ENCODE data around the gene SYCP3.

SYCP3 gene

GRCh38 chr12:101780599-101780998 is 41.3 kb upstream of the SYCP3 start:
- TF ChIP-seq, protein P1, sequence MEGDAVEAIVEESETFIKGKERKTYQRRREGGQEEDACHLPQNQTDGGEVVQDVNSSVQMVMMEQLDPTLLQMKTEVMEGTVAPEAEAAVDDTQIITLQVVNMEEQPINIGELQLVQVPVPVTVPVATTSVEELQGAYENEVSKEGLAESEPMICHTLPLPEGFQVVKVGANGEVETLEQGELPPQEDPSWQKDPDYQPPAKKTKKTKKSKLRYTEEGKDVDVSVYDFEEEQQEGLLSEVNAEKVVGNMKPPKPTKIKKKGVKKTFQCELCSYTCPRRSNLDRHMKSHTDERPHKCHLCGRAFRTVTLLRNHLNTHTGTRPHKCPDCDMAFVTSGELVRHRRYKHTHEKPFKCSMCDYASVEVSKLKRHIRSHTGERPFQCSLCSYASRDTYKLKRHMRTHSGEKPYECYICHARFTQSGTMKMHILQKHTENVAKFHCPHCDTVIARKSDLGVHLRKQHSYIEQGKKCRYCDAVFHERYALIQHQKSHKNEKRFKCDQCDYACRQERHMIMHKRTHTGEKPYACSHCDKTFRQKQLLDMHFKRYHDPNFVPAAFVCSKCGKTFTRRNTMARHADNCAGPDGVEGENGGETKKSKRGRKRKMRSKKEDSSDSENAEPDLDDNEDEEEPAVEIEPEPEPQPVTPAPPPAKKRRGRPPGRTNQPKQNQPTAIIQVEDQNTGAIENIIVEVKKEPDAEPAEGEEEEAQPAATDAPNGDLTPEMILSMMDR (IDR thresholded peaks at IDR 0.05; ENCODE audit: low read depth, low read length, missing control alignments), result no peak
- no peak overlapping the region for H3K4me3 ChIP-seq (ENCODE audit: low read depth, low read length)
- DNase-seq (ENCODE audit: low read depth), result no peak

DNA sequence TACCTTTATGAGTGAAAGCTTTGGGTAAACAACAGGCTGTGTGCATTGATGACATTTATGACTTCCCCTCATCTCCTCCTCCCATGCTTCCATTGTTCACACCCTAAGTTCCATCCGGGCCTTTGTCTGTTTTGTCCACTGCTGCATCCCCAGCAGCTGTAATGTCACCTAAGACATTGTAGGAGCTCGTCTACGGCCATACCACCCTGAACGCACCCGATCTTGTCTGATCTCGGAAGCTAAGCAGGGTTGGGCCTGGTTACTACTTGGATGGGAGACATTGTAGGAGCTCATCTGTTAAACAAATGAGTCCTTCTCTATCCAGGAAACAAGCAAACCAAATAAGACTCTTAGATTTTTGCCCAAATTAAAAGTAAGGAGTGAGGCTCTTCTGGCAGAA is 40.4 kb upstream of the SYCP3 start:
- no peak overlapping the region for H3K4me3 ChIP-seq (ENCODE audit: low read depth, low read length)
- no peak for DNase-seq (ENCODE audit: low read depth)
- TF ChIP-seq, protein P1 (IDR thresholded peaks at IDR 0.05; ENCODE audit: low read depth, low read length, missing control alignments), result no peak

DNA sequence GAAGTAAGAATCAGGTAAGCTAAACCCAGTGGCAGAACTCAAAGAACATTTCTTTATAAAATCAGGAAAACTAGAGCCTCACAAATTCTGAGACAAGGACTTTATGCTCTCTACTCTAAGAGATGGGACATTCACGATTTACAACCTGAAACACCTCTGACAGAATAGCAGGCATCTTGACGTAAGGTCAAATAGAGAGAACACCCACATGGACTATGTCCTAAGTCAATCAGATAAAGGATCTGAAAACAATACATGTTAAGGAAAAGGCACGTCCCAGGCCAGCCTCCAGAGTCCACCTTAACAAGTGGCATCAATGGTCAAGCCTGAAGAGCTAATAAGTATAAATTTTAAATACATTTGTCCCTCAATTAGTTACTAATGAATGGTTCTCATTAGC is 39.9 kb upstream of the SYCP3 start:
- TF ChIP-seq, protein P1 (IDR thresholded peaks at IDR 0.05; ENCODE audit: low read depth, low read length, missing control alignments), result no peak
- DNase-seq (ENCODE audit: low read depth), result no peak
- H3K4me3 ChIP-seq (ENCODE audit: low read depth, low read length), result no peak overlapping the region

GRCh38 chr12:101777978-101778377 is 38.7 kb upstream of the SYCP3 start:
- no peak for DNase-seq (ENCODE audit: low read depth)
- H3K4me3 ChIP-seq (ENCODE audit: low read depth, low read length), result no peak overlapping the region
- TF ChIP-seq, protein P1 (IDR thresholded peaks at IDR 0.05; ENCODE audit: low read depth, low read length, missing control alignments), result no peak

GRCh38 chr12:101777485-101777884 is 38.2 kb upstream of the SYCP3 start:
- TF ChIP-seq, protein P1 (IDR thresholded peaks at IDR 0.05; ENCODE audit: low read depth, low read length, missing control alignments), result no peak
- H3K4me3 ChIP-seq (ENCODE audit: low read depth, low read length), result no peak overlapping the region
- DNase-seq (ENCODE audit: low read depth), result no peak

GRCh38 chr12:101775816-101776215 is 36.6 kb upstream of the SYCP3 start:
- no peak for DNase-seq (ENCODE audit: low read depth)
- H3K4me3 ChIP-seq (ENCODE audit: low read depth, low read length), result no peak overlapping the region
- TF ChIP-seq, protein P1 (IDR thresholded peaks at IDR 0.05; ENCODE audit: low read depth, low read length, missing control alignments), result no peak

GRCh38 chr12:101773650-101774162 is 34.4 kb upstream of the SYCP3 start:
- H3K4me3 ChIP-seq (ENCODE audit: low read depth, low read length), result no peak overlapping the region
- peak; percentile 55 for DNase-seq (ENCODE audit: low read depth)
- TF ChIP-seq, protein P1 (IDR thresholded peaks at IDR 0.05; ENCODE audit: low read depth, low read length, missing control alignments), result peak; percentile 84

All from GM12864 (cell line).